Epithelial cell of proximal tubule (primary cell): ENCODE results near the gene SBF1. TPM values are rescaled to one million over a fixed set of nuclear protein-coding genes. Genes with fewer than 3 reads are reported as not detected.

Experiments
- DNase-seq: peaks from one replicate; pipeline ENCODE4 v3.0.0-alpha.2; 2011; ENCODE audit warnings: low read depth
- H3K4me3 ChIP-seq: 2 replicates; pipeline ENCODE4 v1.5.1; 2011; ENCODE audit warnings: low read depth, mild to moderate bottlenecking, low read length
- total RNA-seq: library from RNA; depleted of rRNA; stranded (reverse); fragments of >200 nt; gene quantifications from 2 replicates; pipeline ENCODE4 v1.2.3, GENCODE V29; 2015
- TF ChIP-seq, protein P1 (sequence below): conservative IDR thresholded peaks from 2 replicates; pipeline ENCODE4 v1.5.1; 2012; ENCODE audit warnings: low read depth, mild to moderate bottlenecking, low read length

Gene SBF1
- total RNA-seq, 1 donor from 2014 or later, result 56.6 TPM

GRCh38 chr22:50505776-50506610 lies 31.2 kb upstream of the SBF1 start:
- TF ChIP-seq, protein P1, sequence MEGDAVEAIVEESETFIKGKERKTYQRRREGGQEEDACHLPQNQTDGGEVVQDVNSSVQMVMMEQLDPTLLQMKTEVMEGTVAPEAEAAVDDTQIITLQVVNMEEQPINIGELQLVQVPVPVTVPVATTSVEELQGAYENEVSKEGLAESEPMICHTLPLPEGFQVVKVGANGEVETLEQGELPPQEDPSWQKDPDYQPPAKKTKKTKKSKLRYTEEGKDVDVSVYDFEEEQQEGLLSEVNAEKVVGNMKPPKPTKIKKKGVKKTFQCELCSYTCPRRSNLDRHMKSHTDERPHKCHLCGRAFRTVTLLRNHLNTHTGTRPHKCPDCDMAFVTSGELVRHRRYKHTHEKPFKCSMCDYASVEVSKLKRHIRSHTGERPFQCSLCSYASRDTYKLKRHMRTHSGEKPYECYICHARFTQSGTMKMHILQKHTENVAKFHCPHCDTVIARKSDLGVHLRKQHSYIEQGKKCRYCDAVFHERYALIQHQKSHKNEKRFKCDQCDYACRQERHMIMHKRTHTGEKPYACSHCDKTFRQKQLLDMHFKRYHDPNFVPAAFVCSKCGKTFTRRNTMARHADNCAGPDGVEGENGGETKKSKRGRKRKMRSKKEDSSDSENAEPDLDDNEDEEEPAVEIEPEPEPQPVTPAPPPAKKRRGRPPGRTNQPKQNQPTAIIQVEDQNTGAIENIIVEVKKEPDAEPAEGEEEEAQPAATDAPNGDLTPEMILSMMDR, result no peak
- H3K4me3 ChIP-seq, result peak overlapping the region; percentile 99
- no peak for DNase-seq

DNA sequence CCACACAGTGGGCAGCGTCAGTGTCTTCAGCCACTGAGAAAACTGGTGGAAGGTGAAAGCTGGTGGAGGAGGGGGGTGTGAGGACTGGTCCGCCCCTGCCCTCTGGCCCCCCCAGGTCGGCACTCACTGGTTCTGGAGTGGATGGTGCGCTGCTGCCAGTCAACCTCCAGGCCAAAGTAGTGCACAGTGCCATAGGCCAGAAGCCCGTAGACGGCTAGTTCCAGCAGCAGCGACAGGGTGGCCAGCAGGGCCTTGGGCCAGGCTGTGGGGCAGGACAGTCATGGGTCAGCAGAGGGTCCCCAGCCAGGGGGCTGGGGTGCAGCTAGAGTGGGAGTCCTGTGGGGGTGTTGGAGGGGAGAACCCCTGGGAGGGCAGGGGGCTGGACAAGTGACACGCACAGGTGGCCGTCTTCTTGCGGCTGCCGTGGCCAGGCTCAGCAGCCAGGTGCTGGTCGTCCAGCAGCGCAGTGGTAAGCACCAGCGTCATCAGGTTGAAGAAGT lies 30.5 kb upstream of the SBF1 start:
- TF ChIP-seq, protein P1, result no peak
- no peak for DNase-seq
- no peak overlapping the region for H3K4me3 ChIP-seq

GRCh38 chr22:50504369-50505211 lies 29.8 kb upstream of the SBF1 start:
- no peak for DNase-seq
- TF ChIP-seq, protein P1, result no peak
- no peak overlapping the region for H3K4me3 ChIP-seq

DNA sequence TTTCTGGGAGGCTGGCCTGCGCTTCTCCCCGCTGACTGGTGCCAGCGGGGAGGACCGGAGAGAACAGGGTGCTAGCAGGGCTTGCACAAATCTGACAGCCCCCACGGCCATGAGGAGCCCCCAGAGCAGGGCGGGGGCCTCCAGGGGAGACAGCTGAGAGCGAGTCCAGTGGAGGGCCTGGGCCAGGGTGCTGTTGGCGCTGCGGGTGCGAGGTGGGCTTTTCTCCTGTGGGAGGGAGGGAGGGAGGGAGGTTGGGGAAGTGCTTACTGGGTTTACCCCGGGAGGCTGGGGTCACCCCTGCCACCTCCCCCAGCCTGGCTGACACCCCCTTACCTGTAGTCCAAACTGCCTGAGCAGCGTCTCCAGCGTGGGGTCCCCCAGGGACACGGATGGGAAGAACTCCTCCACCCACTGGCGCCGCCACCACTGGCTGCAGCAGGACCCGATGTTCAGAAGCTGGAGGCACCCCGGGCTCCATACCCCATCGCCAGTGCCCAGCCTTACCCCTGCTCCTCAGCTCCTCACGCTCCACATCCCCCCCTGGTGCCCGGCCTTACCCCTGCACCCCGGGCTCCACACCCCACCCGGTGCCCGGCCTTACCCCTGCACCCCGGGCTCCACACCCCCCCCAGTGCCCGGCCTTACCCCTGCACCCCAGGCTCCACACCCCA lies 28.8 kb upstream of the SBF1 start:
- TF ChIP-seq, protein P1, result no peak

DNA sequence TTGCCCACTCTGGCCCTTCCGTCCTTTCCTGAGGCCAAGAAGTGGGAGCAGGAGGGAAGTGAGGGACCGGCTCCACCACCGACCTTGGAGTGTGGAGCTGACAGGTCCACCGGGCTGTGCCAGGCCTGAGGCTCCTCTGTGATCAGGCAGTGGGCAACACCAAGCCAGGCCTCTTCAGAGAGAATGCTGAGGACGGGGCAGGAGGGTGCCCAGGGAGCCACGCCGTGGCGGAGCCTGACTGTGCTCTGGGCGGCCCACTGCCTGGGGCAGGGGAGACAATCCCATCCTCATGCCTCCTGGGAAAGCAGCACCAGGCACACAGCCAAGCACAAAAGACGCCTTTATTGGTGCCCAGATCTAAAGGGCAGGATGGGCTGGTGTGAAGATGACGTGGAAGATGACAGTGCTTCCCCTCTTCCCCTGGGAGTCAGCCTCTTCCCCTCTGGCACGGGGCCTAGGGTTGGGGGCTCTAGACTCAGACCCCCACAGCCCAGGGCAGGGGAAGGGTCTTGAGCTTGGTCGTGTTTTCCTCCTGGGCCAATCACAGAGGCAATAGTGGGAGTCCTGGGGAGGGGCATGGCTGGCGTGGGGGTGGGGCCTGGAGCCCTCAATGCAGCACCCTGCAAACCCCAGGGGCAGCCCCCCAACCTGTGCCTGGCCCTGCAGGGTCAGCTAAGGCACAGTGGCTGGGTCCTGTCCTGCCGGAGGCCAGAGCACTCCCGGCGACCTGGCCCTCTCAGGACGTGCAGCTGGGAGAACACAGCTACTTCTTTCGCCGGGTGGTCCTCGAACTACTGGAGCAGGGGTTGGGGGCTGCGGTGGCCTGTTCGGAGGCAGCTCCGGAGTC lies 28.0 kb upstream of the SBF1 start:
- H3K4me3 ChIP-seq, result no peak overlapping the region
- no peak for DNase-seq
- TF ChIP-seq, protein P1, result no peak

More for the DNA sequence above, 28.8 kb upstream of the SBF1 start:
- no peak overlapping the region for H3K4me3 ChIP-seq
- DNase-seq, result no peak

GRCh38 chr22:50502096-50502495 lies 27.3 kb upstream of the SBF1 start:
- no peak for DNase-seq
- H3K4me3 ChIP-seq, result no peak overlapping the region
- TF ChIP-seq, protein P1, result no peak
